Nucleus accumbens (tissue), 56 donors: ENCODE results near the gene SOX8.
A peak's percentile ranks its signal among the peaks of the same experiment; 100 is the strongest.
"Not testable (repeated sequence)": the region's sequence is repeated elsewhere in the genome, so short reads cannot be mapped to it uniquely, and the experiment has no call there.

Source experiments
- DNase-seq, 56 donors: peaks; one replicate each; lab custom pipeline; 2025; lab: John Stamatoyannopoulos, UW

The SOX8 gene

DNA sequence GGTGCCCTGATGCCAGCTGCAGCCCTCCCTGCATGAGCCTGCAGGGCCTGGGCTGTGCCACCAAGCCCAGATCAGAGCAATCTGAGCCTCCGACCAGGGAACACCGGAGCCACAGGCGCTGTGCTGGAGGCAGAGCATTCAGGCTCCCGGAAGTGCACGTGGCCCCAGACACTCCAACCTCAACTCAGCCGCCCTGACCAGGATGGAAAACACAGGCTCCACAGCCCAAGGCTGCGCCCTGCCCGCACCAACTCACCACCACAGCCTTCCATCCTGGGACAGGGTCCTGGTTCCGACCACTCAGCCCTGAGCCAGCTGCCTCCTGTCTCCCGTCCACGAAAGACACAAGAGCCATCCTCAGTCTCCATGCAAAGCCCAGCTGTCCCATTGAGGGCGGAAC, 29.2 kb upstream of the SOX8 start:
- peak in 1 of 56 donors; percentile 14 for DNase-seq

- peak in 7 of 56 donors; percentile 11 to 68 (median 50) for DNase-seq
Measured at GRCh38 chr16:953818-954217, 27.8 kb upstream of the SOX8 start.

DNA sequence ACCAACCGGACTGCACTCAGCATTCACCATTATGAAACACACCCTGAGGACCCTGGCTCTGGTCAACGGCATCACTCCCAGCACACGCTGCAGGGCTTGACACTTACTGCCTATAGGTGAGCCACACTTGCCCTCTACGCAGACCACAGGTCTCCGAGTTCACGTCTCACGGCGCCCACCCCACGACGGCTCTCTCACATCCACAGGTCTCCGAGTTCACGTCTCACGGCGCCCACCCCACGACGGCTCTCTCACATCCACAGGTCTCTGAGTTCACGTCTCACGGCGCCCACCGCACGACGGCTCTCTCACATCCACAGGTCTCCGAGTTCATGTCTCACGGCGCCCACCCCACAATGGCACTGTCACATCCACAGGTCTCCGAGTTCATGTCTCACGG, 25.8 kb upstream of the SOX8 start:
- not testable (repeated sequence) for DNase-seq

- no peak for DNase-seq
Measured at GRCh38 chr16:959232-960040, 22.1 kb upstream of the SOX8 start.

GRCh38 chr16:962366-962765, 19.2 kb upstream of the SOX8 start:
- no peak for DNase-seq

DNA sequence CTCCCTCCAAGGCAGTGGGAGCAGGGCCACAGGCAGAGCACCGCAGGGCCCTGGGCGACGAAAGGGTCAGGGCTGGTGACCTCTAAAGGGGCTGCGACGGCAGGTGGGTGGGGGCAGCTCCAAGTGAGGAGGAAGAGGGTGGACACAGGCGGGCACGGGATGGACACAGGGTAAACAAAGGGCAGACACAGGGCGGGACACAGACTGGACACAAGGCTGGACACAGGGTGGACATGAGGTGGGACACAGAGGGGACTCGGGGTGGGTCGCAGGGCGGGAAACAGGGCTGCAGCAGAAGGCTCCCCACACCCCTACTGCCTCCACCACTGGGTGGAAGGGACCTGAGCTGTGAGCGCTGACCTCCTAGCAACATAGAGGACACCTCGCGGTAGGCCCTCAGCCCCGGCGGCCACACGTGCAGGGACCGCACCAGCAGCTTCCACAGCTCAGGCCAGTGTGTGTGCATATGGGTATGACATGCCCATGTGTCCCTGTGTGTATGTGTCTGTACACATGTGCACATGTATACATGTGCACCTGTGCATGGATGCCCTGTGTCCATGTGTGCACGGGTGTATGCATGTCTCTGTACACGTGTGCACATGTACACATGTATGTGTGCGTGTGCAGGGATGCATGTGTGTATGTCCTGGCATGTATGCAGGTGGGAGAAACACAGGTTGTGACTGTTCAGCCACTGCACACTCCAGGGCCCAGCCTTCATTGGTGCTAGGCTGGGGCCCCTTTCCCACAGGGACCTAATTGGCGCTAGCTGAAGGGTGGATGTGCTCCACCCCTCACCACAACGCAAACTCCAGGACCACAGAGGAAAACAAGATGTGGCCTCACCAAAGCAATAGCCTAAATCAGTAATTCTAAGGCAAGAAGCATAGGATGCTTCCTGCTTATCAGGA, 18.4 kb upstream of the SOX8 start:
- no peak for DNase-seq

DNA sequence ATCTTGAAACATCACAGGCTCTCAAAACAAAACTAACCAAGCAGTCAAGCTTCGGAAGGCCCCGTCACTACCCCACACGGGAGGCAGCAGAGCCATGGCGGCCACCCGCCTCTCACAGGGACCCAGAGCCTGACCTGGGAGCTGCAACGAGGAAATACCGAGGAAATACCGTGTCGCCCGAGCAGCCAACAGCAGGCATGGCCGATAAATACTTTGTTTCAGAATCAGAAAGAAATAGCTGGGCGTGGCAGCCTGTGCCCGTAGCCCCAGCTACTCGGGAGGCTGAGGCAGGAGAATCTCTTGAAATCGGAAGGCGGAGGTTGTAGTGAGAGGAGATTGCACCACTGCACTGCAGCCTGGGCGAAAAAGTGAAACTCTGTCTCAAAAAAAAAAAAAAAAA, 17.7 kb upstream of the SOX8 start:
- DNase-seq: no peak

GRCh38 chr16:964356-965035, 17.1 kb upstream of the SOX8 start:
- peak in 41 of 56 donors; percentile 31 to 82 (median 58) for DNase-seq

DNA sequence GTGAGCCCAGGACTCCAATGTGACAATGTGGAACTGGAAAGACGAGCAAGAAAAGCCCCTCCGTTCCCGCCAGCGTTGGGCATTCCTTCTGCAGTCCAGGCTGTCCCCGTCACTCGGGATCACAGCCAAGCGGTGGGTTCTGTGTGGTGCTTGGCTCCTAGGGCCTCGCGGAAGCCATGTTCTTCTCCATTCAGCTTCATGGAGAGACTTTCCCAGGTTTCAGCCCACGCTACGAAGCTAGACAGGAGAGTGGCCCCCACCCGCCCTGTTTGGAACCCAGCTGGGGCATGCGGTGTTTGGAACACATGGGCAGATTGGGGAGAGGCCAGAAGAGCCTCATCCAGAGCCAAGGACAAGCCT, 16.6 kb upstream of the SOX8 start:
- DNase-seq: peak in 2 of 56 donors; percentile 63 to 76

- no peak for DNase-seq
Measured at GRCh38 chr16:965487-965886, 16.1 kb upstream of the SOX8 start.

DNA sequence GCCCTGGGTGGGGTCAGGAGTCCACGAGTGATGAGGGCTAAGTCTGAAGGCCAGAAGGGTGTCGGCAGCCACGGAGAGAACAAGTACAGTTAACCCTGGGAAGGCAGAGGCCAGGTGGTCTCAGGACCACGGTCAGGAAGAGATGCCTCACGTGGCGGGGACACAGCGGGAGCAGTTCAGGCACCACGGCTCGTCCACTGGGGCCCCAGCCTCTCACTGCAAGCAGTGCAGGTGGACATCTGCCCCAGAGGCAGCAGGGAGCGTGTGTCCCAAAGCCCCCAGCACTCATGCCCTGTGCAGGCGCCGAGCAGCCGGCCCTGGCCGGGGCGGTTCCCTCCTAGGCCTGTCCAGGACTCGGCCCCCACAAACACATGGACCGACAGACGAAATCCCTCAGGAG, 15.5 kb upstream of the SOX8 start:
- no peak for DNase-seq

DNA sequence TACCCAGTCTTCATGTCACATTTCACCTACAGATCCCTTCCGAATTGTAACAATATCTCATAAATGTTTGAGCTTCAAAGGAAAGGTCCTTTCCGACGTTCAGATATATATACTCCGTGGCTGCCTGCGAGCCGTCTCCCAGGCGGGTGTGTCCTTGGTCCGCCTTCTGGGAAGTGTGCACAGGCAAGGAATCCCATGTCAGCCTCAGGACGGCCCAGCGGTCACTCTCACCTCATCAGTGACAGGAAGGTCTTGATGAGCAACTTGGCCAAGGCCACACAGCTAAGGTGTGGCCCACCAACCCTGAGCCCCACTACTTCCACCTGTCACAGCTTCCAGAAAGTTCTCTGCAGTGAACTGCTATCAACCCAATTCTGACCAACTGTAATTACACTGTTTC, 15.1 kb upstream of the SOX8 start:
- no peak for DNase-seq

GRCh38 chr16:967077-967541, 14.5 kb upstream of the SOX8 start:
- no peak for DNase-seq

- DNase-seq: no peak
Measured at GRCh38 chr16:967546-968295, 13.8 kb upstream of the SOX8 start.

- no peak for DNase-seq
Measured at GRCh38 chr16:968620-969019, 12.9 kb upstream of the SOX8 start.

- peak in 7 of 56 donors; percentile 31 to 58 (median 36) for DNase-seq
Measured at GRCh38 chr16:969508-970385, 11.8 kb upstream of the SOX8 start.

DNA sequence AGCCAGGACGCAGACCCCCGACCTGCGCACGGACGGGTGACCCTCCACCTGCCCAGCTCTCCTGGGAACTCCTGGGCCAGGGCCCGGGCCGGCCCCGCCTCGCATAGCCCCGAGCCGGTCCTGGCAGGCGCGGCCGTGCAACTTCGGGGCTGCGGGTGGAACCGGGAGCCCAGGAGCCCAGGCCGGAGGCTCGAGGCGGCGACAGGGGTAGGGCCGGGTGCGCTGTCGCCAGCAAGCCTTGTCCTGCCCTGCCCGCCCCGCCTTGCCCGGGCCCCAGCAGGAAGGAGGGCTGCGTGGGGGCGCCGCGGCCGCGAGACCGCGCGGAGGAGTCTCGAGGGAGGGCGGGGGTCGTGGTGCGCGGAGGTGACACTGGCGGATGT, 11.2 kb upstream of the SOX8 start:
- no peak for DNase-seq

DNA sequence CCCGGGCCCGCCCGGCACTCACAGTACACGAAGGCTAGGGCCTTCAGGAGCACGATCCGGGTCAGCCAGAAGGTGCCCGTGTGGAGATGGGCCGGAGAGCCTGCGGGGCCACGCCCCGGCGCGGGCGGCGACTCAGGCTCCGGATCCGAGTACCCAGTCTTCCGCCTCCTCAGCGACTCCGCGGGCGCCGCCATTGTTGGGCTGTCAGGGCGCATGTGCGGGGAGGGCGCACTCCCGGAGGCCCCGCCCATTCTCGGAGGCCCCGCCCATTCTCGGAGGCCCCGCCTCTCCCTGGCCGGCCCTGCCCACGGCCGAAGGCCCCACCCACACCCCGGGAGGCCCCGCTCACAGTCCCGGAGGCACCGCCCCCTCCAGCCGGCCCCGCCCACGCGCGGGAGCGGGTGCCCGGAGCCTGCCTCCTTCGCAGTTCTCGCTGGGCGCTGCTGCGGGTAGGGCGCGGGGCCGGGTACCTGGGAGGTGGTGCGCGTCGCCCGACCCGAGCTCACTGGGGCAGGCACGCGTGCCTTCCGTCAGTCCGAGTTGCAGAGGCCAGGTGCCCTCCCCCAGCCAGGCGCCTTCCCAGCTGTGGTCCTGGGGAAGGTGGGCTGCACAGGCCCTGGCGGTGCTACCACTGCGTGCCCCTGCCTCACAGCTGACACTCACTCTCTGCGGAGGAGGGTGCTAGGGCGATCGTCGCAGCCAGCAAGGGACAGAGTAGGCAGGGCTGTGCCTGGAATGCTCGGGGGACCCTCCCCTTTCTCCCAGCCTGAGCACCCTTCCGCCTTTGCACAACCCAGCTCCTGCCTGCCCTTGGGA, 10.6 kb upstream of the SOX8 start, which contains the start of gene LMF1:
Gene LMF1 (minus strand): TSS at position 219 of the 816 bp plus-strand sequence. CDS start 4 bp downstream, at position 215.
- peak; percentile 64 to 99 (median 95) for DNase-seq
